ENCODE results near the gene ZNF281. TPM values are rescaled to one million over a fixed set of nuclear protein-coding genes. Genes with fewer than 3 reads are reported as not detected.

ZNF281 gene
- polyA plus RNA-seq, 1 donor, result 11.6 TPM

GRCh38 chr1:200392625-200393185, 17.1 kb downstream of the ZNF281 start:
- no peak for DNase-seq (ENCODE audit: low read depth)

GRCh38 chr1:200391747-200392146, 18.1 kb downstream of the ZNF281 start:
- no peak for DNase-seq (ENCODE audit: low read depth)

- no peak for DNase-seq (ENCODE audit: low read depth)
Measured at GRCh38 chr1:200388791-200389190, 21.0 kb downstream of the ZNF281 start.

- no peak for DNase-seq (ENCODE audit: low read depth)
Measured at GRCh38 chr1:200386416-200386815, 23.4 kb downstream of the ZNF281 start.

DNA sequence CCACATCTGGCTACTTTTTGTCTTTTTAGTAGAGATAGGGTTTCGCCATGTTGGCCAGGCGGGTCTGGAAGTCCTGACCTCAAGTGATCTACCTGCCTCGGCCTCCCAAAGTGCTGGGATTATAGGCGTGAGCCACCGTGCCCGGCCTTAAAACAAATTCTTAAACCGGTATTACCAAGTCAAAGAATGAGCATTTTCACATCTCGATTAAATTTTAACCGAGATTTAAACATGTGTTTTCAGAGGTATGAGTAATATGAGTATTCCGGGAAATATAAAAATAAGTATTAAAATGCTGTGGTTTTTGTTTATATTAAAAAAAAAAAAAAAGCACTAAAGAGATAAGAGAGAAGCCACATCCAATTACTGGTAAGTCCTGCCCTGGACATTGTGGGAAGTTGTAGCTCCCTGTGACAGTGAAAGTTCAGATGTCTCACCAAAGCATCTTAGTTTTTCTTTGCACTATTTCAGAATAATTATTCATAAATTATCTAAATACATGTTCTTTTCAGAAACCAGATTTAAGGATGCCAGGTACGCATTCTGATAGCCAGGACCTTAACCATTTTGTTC, 24.9 kb downstream of the ZNF281 start:
- DNase-seq (ENCODE audit: low read depth), result no peak

- DNase-seq (ENCODE audit: low read depth), result no peak
Measured at GRCh38 chr1:200381256-200381984, 28.4 kb downstream of the ZNF281 start.

DNA sequence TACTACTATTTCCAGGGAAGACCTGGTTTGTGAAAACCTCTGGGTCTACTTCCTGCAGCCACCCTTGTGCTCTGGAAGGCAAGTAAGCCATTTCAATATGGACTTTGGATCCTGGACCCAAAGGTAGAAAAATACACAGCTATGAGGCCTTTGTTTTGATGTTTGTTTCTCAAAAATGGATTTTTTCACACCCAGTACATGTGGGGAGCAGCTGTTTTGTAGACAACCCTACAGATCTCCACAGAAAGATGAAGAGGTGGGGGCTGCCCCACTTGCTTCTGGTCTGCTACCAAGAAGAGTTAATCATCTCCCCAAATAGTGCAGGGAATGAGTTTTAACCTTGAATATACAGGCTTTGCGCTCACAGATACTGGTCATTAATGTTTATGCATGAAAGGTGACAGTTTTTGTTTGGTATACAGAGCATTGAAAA, 29.2 kb downstream of the ZNF281 start:
- DNase-seq (ENCODE audit: low read depth), result no peak

DNA sequence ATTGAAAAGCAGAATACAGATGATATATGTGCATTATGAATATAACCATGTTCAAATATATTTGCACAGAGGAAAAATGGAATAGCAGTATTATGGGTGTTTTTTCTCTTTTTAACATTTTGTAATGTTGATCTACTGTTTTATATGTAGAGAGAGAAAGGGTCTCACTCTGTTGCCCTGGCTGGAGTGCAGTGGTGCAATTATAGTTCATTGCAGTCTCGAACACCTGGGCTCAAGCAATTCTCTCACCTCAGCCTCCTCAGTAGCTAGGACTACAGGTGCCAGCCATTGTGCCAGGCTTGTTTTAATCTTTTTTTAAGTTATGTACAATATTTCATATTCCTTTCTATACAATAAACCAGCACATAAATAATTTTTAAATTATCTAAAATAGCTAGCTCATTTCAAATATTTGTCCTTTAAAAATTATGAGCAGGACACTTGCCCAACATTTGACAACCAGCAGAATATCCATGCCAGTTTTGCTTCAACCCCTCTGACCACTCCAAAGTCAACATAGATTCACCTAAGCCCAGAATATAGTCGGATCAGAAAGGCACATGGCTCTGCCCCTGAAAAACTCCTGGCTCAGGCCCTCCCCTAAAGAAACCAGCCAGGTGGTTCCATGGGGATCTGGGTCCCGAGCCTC, 29.8 kb downstream of the ZNF281 start:
- DNase-seq (ENCODE audit: low read depth), result no peak

DNA sequence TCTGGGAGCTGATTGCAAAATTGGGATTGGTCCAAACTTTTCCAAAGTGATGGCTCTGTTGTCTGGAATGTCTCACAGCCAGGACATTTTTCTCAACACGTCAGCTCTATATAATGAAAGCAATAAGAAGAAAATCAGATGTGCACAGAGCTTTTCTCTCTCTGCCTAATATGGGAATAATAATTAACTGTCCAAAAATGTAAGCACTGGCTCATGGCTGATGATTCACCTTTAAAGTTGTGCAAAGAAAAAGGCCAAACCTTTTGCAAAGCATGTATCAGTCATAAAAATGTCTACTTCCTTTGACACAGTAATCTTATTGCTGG, 30.4 kb downstream of the ZNF281 start:
- DNase-seq (ENCODE audit: low read depth), result no peak

- DNase-seq (ENCODE audit: low read depth), result no peak
Measured at GRCh38 chr1:200378096-200378495, 31.7 kb downstream of the ZNF281 start.

GRCh38 chr1:200376528-200376927, 33.3 kb downstream of the ZNF281 start:
- no peak for DNase-seq (ENCODE audit: low read depth)

DNA sequence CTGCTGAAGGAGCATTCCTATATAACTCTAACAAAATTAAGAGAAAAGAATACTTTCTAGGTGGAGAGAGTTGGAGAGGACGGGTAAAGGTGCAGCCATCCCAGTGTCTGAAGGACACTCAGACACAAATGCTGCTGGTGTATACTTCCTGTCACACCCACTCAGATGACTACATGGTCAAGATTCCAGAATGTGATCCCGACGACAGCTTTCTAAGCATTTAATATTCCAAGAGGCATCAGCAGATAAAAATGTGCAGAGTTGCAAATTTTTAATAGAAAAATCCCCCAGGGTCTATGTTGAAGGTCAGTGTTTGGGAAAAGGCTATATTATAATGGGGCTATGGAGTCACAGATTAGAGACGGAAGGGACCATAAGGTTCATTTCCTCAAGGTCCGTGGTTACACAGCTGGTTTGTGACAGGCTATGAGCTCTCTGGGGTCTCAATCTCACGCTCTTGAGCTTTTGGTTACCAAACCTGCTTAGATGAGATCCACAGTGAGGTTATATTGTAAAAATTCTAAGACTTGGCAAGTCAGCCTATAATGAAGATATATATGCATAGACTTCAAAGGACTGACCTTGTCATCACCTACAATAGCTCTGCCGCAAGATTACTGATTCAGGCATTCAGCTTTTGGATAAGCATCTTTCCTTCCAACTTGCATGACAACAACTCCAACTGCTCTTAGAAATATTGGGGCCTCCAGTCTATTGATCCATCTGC, 35.1 kb downstream of the ZNF281 start:
- DNase-seq (ENCODE audit: low read depth), result no peak

GRCh38 chr1:200373811-200374231, 36.0 kb downstream of the ZNF281 start:
- DNase-seq (ENCODE audit: low read depth), result no peak

DNA sequence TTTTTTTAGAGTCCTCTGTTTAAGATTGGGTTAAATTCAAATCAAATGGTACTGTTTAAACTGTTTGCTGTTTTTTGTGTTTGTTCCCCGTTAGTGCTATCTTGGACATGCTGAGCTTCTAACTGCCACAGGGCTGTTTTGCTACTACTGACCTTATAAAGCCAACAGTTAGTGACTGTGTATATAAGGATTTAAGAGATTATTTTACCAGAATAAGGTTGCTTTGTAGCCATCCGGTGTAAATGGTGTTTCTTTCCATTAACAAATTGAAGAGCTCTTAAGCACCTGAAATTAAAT, 37.0 kb downstream of the ZNF281 start:
- no peak for DNase-seq (ENCODE audit: low read depth)

- no peak for DNase-seq (ENCODE audit: low read depth)
Measured at GRCh38 chr1:200372095-200372884, 37.5 kb downstream of the ZNF281 start.

- no peak for DNase-seq (ENCODE audit: low read depth)
Measured at GRCh38 chr1:200369706-200370105, 40.1 kb downstream of the ZNF281 start.

DNA sequence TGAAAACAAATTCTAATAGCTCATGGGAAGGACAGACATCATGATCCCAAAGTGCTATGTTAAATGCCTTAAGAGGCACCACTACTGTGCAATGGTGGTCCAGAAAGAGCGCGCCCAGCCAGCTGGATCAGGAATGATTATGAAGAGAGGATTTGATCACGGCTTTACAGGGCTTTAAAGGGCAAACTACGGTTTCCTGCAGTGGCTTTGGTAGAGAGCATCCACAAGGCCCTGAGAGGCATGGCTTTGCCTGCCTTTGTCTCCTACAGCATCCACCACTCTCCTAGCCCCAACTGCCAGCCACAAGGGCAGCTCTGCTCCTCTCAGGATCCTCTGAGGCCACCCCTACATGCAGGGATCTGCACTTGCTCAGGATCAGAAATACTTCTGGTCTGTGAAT, 40.7 kb downstream of the ZNF281 start:
- no peak for DNase-seq (ENCODE audit: low read depth)

DNA sequence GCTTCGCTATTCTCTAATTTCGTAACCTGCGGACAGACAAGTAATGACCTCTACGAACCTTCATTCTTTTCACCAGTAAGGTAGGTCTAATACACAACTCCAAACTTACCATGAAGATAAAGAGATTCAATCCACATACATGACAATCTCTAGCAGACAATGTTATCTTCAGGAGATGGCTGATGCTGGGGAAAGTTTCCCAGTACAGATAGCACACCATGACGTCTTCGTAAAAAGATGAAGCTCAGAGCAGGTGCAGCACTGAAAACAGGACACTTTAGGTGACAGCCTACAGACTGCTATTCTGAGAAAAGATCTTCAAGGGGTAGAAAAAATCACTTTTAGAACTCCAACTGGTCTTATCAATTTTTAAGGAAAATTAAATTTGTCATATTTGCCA, 41.3 kb downstream of the ZNF281 start:
- DNase-seq (ENCODE audit: low read depth), result no peak

DNA sequence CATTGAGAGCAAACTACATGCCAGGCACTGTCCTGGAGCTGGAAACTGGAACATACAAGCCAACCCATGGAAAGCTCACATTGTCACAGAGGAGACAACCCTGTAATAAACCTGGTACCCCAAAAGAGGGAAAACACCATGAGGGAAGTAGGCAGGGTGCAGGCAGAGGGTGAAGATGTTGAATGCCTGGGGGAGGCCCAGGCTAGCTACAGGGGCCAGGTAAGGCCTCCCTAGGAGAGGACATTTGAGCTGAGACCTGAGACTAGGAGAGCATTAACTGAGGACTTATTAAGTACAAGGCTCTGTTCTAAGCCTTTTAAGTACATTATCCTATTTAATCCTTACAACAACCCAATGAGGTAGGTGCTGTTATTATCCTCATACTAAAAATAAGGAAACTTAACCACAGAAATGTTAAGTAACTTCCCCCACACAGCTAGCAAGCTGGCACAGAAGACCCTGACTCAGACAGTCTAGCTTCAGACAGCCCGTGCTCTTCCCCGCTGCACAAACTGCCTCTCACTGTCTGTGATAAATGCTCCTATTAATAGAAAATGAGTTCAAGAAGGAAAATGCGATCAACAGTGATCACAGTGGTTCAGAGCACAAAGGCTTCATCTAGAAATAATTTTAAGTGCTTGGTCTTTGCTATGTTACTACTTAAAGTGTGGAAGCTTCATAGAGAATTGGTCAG, 41.8 kb downstream of the ZNF281 start:
- DNase-seq (ENCODE audit: low read depth), result no peak

- no peak for DNase-seq (ENCODE audit: low read depth)
Measured at GRCh38 chr1:200366577-200367253, 43.1 kb downstream of the ZNF281 start.
